ENCODE measurements around the gene MATCAP1.

The MATCAP1 gene

GRCh38 chr16:67144943-67145342, 38.8 kb downstream of the MATCAP1 start:
- TF ChIP-seq CTCF (conservative IDR thresholded peaks at IDR 0.05): no peak
- H3K27ac ChIP-seq: no peak overlapping the region

GRCh38 chr16:67142342-67142741, 41.4 kb downstream of the MATCAP1 start:
- H3K27ac ChIP-seq: no peak overlapping the region
- TF ChIP-seq CTCF (conservative IDR thresholded peaks at IDR 0.05): no peak

GRCh38 chr16:67141391-67141790, 42.4 kb downstream of the MATCAP1 start:
- H3K27ac ChIP-seq: no peak overlapping the region
- TF ChIP-seq CTCF (conservative IDR thresholded peaks at IDR 0.05): no peak

- H3K27ac ChIP-seq: no peak overlapping the region
- no peak for TF ChIP-seq CTCF (conservative IDR thresholded peaks at IDR 0.05)
Measured at GRCh38 chr16:67137605-67138004, 46.2 kb downstream of the MATCAP1 start.

GRCh38 chr16:67129422-67129821, 54.3 kb downstream of the MATCAP1 start:
- TF ChIP-seq CTCF (conservative IDR thresholded peaks at IDR 0.05): no peak
- H3K27ac ChIP-seq: no peak overlapping the region

GRCh38 chr16:67128887-67129286, 54.9 kb downstream of the MATCAP1 start:
- TF ChIP-seq CTCF (conservative IDR thresholded peaks at IDR 0.05): no peak
- H3K27ac ChIP-seq: no peak overlapping the region

GRCh38 chr16:67128417-67128816, 55.3 kb downstream of the MATCAP1 start:
- H3K27ac ChIP-seq: no peak overlapping the region
- TF ChIP-seq CTCF (conservative IDR thresholded peaks at IDR 0.05): no peak

Measured in VCaP (cell line).